Activated naive CD8-positive, alpha-beta T cell treated with anti-CD3 and anti-CD28 coated beads, Interleukin-2, amount 10 ng/mL, durations not matched to agents 7 days and 5 days (primary cell): ENCODE results near the gene NPR2. TPM values are rescaled to one million over a fixed set of nuclear protein-coding genes. Genes with fewer than 3 reads are reported as not detected.

ENCODE experiments used
- ATAC-seq: fragments of 150-1000 bp; cut with Tn5 transposase; one replicate; pipeline ENCODE4 v1.10.0; 2021; ENCODE audit warnings: low read depth, moderate library complexity
- POLR2A ChIA-PET: fragments of 350-600 bp; sonication (Branson Sonifier 250); formaldehyde crosslinking; loops from one replicate; lab custom pipeline; 2021; ENCODE audit warnings: antibody characterized with exemption; lab: Charles Lee
- DNase-seq: peaks from one replicate; pipeline ENCODE4 v3.0.0; 2021
- H3K27ac Mint-ChIP-seq: one replicate; pipeline ENCODE4 v1.8.0; 2022; ENCODE audit warnings: mild to moderate bottlenecking, mixed read lengths
- H3K27me3 Mint-ChIP-seq: one replicate; pipeline ENCODE4 v1.8.0; 2022; ENCODE audit warnings: mild to moderate bottlenecking, moderate library complexity, mixed read lengths
- H3K36me3 Mint-ChIP-seq: one replicate; pipeline ENCODE4 v1.8.0; 2021; ENCODE audit warnings: mild to moderate bottlenecking, mixed read lengths
- H3K4me1 Mint-ChIP-seq: one replicate; pipeline ENCODE4 v1.8.0; 2021; ENCODE audit warnings: mixed read lengths
- H3K4me3 Mint-ChIP-seq: one replicate; pipeline ENCODE4 v1.8.0; 2022; ENCODE audit warnings: mild to moderate bottlenecking, moderate library complexity, mixed read lengths
- H3K9me3 Mint-ChIP-seq: one replicate; pipeline ENCODE4 v1.8.0; 2021; ENCODE audit warnings: mixed read lengths
- total RNA-seq, 2 experiments: library from RNA; stranded (reverse); gene quantifications; one replicate each; pipeline ENCODE4 v1.2.3, GENCODE V29; 2021

NPR2 gene
- total RNA-seq, 2 experiments from 2014 or later, result 13.5 to 13.7 TPM

DNA sequence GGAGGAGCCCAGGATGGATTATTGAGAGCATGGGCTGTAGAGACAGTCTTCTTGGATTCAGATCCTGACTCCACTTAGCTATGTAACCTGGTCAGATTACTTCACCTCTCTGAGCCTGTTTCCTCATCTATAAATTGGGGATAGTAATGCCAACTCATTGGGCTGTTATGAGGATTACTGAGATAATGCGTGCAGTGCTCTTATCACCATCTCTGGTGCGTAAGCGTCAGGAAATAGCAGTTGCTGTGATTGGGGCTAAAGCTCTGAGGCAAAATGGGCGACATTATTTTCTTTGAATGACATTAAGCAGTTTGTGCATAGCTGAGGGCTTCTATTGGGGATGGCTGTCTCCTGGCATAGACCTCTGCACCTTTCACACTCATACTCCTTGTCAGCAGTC, 36.3 kb upstream of the NPR2 start:
- DNase-seq, result no peak
- no peaks in the 10 kb centered on the region for H3K9me3 Mint-ChIP-seq
- no peak overlapping the region for H3K27ac Mint-ChIP-seq
- H3K27me3 Mint-ChIP-seq, result no peaks in the 10 kb centered on the region
- H3K36me3 Mint-ChIP-seq, result peaks cover 17% of the 10 kb centered on the region
- POLR2A ChIA-PET, result no interaction called here
- peaks cover 32% of the 10 kb centered on the region for H3K4me1 Mint-ChIP-seq
- ATAC-seq, result no peak
- no peak overlapping the region for H3K4me3 Mint-ChIP-seq

GRCh38 chr9:35756275-35757225, 34.8 kb upstream of the NPR2 start:
- DNase-seq (peak; percentile 84), ATAC-seq (peak; percentile 84)
- no peaks in the 10 kb centered on the region for H3K9me3 Mint-ChIP-seq
- POLR2A ChIA-PET, result interaction anchor here (0.6 to 2.0 kb wide), 10 partner anchors 8 to 1435 kb away, joined by 3 to 7 read pairs (median 4); partner anchors contain the start of genes CCDC107, CREB3, RMRP and SPAG8
- peaks cover 28% of the 10 kb centered on the region for H3K4me1 Mint-ChIP-seq
- peak overlapping the region; percentile 97 for H3K4me3 Mint-ChIP-seq
- peak overlapping the region; percentile 98 for H3K27ac Mint-ChIP-seq
- peaks cover 20% of the 10 kb centered on the region for H3K36me3 Mint-ChIP-seq
- H3K27me3 Mint-ChIP-seq, result no peaks in the 10 kb centered on the region

DNA sequence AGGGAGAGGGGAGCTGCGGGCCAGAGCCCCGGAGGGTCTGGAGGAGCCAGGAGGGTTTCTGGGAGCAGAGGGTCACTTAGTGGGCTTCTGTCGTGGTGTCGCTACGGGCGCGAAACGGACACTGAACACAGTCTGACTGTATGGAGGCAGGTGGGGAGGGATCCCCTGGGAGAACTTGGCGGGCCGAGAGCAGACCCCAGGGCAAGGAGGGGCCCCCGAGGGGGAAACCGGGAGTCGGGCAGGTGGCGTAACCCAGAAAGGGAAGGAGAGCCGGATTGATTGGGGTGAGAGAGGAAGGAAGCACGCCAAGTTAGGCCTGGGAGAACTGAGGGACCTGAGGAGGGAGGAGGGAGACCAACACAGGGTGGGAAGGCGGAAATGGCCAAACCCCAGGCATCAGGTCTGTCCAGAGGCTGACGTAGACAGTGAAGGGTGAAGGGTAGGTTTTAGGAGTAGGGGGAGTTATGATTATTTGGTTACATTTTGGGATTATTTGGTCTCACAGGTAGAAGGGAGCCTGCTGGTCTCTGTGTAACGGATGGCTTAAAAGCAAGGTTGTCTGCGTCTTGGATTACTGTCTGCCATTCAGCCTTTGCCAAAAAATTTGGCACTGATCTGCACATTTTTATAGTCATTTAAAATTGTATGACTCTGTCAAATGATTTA, 34.0 kb upstream of the NPR2 start:
- H3K4me1 Mint-ChIP-seq, result peaks cover 28% of the 10 kb centered on the region
- H3K4me3 Mint-ChIP-seq, result peak overlapping the region; percentile 97
- no peaks in the 10 kb centered on the region for H3K27me3 Mint-ChIP-seq
- no peaks in the 10 kb centered on the region for H3K9me3 Mint-ChIP-seq
- peak overlapping the region; percentile 98 for H3K27ac Mint-ChIP-seq
- peak; percentile 68 for DNase-seq
- peaks cover 20% of the 10 kb centered on the region for H3K36me3 Mint-ChIP-seq
- peak; percentile 27 for ATAC-seq
- POLR2A ChIA-PET, result interaction anchor here (0.6 to 2.0 kb wide), 8 partner anchors 9 to 1436 kb away, joined by 3 to 7 read pairs (median 4); partner anchors contain the start of genes CCDC107, CREB3, RMRP and TLN1

DNA sequence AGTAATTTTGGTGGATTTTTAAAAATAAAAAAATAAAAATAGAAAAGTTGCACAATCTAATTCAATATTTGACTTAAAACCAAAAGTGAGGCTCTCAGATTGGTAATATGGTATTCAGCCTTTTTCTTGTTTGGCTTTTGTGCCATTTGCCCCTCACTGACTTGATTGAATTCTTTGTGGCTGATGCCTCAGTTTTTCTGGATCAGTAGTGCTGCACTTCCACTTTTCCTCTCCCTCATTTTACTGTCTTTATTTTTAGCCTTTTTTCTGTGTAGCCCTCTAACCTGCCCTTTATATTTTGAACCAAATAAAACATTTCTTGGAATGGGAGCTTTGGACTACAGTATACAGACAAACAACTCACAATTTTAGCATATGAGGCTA, 33.5 kb upstream of the NPR2 start:
- Mint-ChIP-seq H3K36me3 (peaks cover 17% of the 10 kb centered on the region), H3K9me3 (no peaks in the 10 kb centered on the region), H3K4me3 (peak overlapping the region; percentile 97), H3K27me3 (no peaks in the 10 kb centered on the region), H3K27ac (no peak overlapping the region), H3K4me1 (peaks cover 28% of the 10 kb centered on the region)
- DNase-seq (no peak), ATAC-seq (no peak)
- POLR2A ChIA-PET, result interaction anchor here (1.1 kb wide), 1 partner anchor 8 kb away, joined by 4 read pairs; no protein-coding TSS in a partner anchor

- Mint-ChIP-seq H3K27ac (peak overlapping the region; percentile 50), H3K4me1 (peaks cover 27% of the 10 kb centered on the region)
Observed at GRCh38 chr9:35758475-35759050, 32.8 kb upstream of the NPR2 start.

GRCh38 chr9:35759795-35760194, 31.6 kb upstream of the NPR2 start:
- Mint-ChIP-seq H3K9me3 (no peaks in the 10 kb centered on the region), H3K4me3 (no peak overlapping the region), H3K27ac (no peak overlapping the region), H3K36me3 (peaks cover 14% of the 10 kb centered on the region), H3K27me3 (no peaks in the 10 kb centered on the region), H3K4me1 (peaks cover 27% of the 10 kb centered on the region)
- ATAC-seq (no peak), DNase-seq (no peak)
- POLR2A ChIA-PET, result interaction anchor here (1.2 kb wide), 1 partner anchor 16 kb away, joined by 3 read pairs; no protein-coding TSS in a partner anchor

More at GRCh38 chr9:35758475-35759050, 32.8 kb upstream of the NPR2 start:
- DNase-seq (no peak), ATAC-seq (no peak)
- H3K36me3 Mint-ChIP-seq, result peaks cover 14% of the 10 kb centered on the region
- POLR2A ChIA-PET, result interaction anchor here (0.7 to 1.2 kb wide), 4 partner anchors 9 to 1333 kb away, joined by 3 to 11 read pairs (median 4); no protein-coding TSS in a partner anchor
- H3K27me3 Mint-ChIP-seq, result no peaks in the 10 kb centered on the region
- H3K4me3 Mint-ChIP-seq, result peak overlapping the region; percentile 77
- H3K9me3 Mint-ChIP-seq, result no peaks in the 10 kb centered on the region

GRCh38 chr9:35760651-35761050, 30.7 kb upstream of the NPR2 start:
- H3K4me3 Mint-ChIP-seq, result no peak overlapping the region
- H3K4me1 Mint-ChIP-seq, result peaks cover 27% of the 10 kb centered on the region
- ATAC-seq (no peak), DNase-seq (no peak)
- peaks cover 14% of the 10 kb centered on the region for H3K36me3 Mint-ChIP-seq
- no peak overlapping the region for H3K27ac Mint-ChIP-seq
- POLR2A ChIA-PET, result no interaction called here
- H3K9me3 Mint-ChIP-seq, result no peaks in the 10 kb centered on the region
- H3K27me3 Mint-ChIP-seq, result no peaks in the 10 kb centered on the region

GRCh38 chr9:35763181-35763580, 28.2 kb upstream of the NPR2 start:
- peaks cover 14% of the 10 kb centered on the region for H3K4me1 Mint-ChIP-seq
- no peaks in the 10 kb centered on the region for H3K27me3 Mint-ChIP-seq
- POLR2A ChIA-PET, result no interaction called here
- peaks cover 12% of the 10 kb centered on the region for H3K36me3 Mint-ChIP-seq
- ATAC-seq (no peak), DNase-seq (no peak)
- no peaks in the 10 kb centered on the region for H3K9me3 Mint-ChIP-seq
- no peak overlapping the region for H3K27ac Mint-ChIP-seq
- no peak overlapping the region for H3K4me3 Mint-ChIP-seq

GRCh38 chr9:35763803-35764202, 27.6 kb upstream of the NPR2 start:
- ATAC-seq (no peak), DNase-seq (no peak)
- Mint-ChIP-seq H3K36me3 (peaks cover 12% of the 10 kb centered on the region), H3K4me3 (no peak overlapping the region), H3K27me3 (no peaks in the 10 kb centered on the region), H3K9me3 (no peaks in the 10 kb centered on the region), H3K27ac (no peak overlapping the region), H3K4me1 (peaks cover 8% of the 10 kb centered on the region)
- POLR2A ChIA-PET, result no interaction called here

GRCh38 chr9:35766997-35767396, 24.4 kb upstream of the NPR2 start:
- Mint-ChIP-seq H3K9me3 (no peaks in the 10 kb centered on the region), H3K4me1 (no peaks in the 10 kb centered on the region), H3K27me3 (no peaks in the 10 kb centered on the region), H3K4me3 (no peak overlapping the region), H3K27ac (no peak overlapping the region), H3K36me3 (peaks cover 4% of the 10 kb centered on the region)
- ATAC-seq (no peak), DNase-seq (no peak)
- POLR2A ChIA-PET, result no interaction called here

GRCh38 chr9:35767458-35767857, 23.9 kb upstream of the NPR2 start:
- H3K4me3 Mint-ChIP-seq, result no peak overlapping the region
- H3K4me1 Mint-ChIP-seq, result no peaks in the 10 kb centered on the region
- ATAC-seq, result no peak

GRCh38 chr9:35769763-35770162, 21.6 kb upstream of the NPR2 start:
- ATAC-seq (no peak), DNase-seq (no peak)
- Mint-ChIP-seq H3K36me3 (no peaks in the 10 kb centered on the region), H3K4me3 (no peak overlapping the region), H3K9me3 (no peaks in the 10 kb centered on the region), H3K27ac (no peak overlapping the region), H3K27me3 (no peaks in the 10 kb centered on the region), H3K4me1 (no peaks in the 10 kb centered on the region)
- POLR2A ChIA-PET, result interaction anchor here (0.6 to 1.2 kb wide), 2 partner anchors 42 to 95 kb away, joined by 4 to 6 read pairs; no protein-coding TSS in a partner anchor

More at GRCh38 chr9:35767458-35767857, 23.9 kb upstream of the NPR2 start:
- POLR2A ChIA-PET, result no interaction called here
- peaks cover 4% of the 10 kb centered on the region for H3K36me3 Mint-ChIP-seq
- no peaks in the 10 kb centered on the region for H3K27me3 Mint-ChIP-seq
- H3K9me3 Mint-ChIP-seq, result no peaks in the 10 kb centered on the region
- no peak overlapping the region for H3K27ac Mint-ChIP-seq
- DNase-seq, result no peak

- no peak overlapping the region for H3K27ac Mint-ChIP-seq
- no peaks in the 10 kb centered on the region for H3K9me3 Mint-ChIP-seq
Observed at GRCh38 chr9:35771075-35771433, 20.3 kb upstream of the NPR2 start.

More at GRCh38 chr9:35771075-35771433, 20.3 kb upstream of the NPR2 start:
- Mint-ChIP-seq H3K4me1 (no peaks in the 10 kb centered on the region), H3K27me3 (no peaks in the 10 kb centered on the region), H3K36me3 (no peaks in the 10 kb centered on the region), H3K4me3 (no peak overlapping the region)
- ATAC-seq (no peak), DNase-seq (no peak)
- POLR2A ChIA-PET, result interaction anchor here (1.1 kb wide), 1 partner anchor 14 kb away, joined by 3 read pairs; no protein-coding TSS in a partner anchor
